ENCODE measurements around the gene MAMDC4.

MAMDC4 gene

GRCh38 chr9:136849038-136849959 lies 2.8 kb upstream of the MAMDC4 start, which contains the start of gene PHPT1:
PHPT1 (plus strand) TSS chr9:136849409; CDS start chr9:136849431, 22 bp downstream.
- Mint-ChIP-seq H3K27ac (peak within 1 kb of the TSS; percentile 86), H3K27me3 (peaks cover 3% of the 10 kb centered on the region), H3K4me1 (ENCODE audit: low read depth) (peaks cover 5% of the 10 kb centered on the region), H3K9me3 (ENCODE audit: low read depth) (no peaks in the 10 kb centered on the region), H3K36me3 (no peaks in the 10 kb centered on the region), H3K4me3 (peak within 1 kb of the TSS; percentile 90)

GRCh38 chr9:136849960-136850865 lies 1.9 kb upstream of the MAMDC4 start:
- Mint-ChIP-seq H3K27me3 (peaks cover 3% of the 10 kb centered on the region), H3K9me3 (ENCODE audit: low read depth) (no peaks in the 10 kb centered on the region), H3K27ac (peak overlapping the region; percentile 66), H3K36me3 (no peaks in the 10 kb centered on the region), H3K4me1 (ENCODE audit: low read depth) (peaks cover 4% of the 10 kb centered on the region), H3K4me3 (peak overlapping the region; percentile 87)

- peaks cover 3% of the 10 kb centered on the region for H3K27me3 Mint-ChIP-seq
- no peaks in the 10 kb centered on the region for H3K36me3 Mint-ChIP-seq
- no peak overlapping the region for H3K27ac Mint-ChIP-seq
- no peaks in the 10 kb centered on the region for H3K9me3 Mint-ChIP-seq (ENCODE audit: low read depth)
- H3K4me1 Mint-ChIP-seq (ENCODE audit: low read depth): peaks cover 4% of the 10 kb centered on the region
- peak overlapping the region; percentile 27 for H3K4me3 Mint-ChIP-seq
Observed at GRCh38 chr9:136850866-136851775, 1.0 kb upstream of the MAMDC4 start.

DNA sequence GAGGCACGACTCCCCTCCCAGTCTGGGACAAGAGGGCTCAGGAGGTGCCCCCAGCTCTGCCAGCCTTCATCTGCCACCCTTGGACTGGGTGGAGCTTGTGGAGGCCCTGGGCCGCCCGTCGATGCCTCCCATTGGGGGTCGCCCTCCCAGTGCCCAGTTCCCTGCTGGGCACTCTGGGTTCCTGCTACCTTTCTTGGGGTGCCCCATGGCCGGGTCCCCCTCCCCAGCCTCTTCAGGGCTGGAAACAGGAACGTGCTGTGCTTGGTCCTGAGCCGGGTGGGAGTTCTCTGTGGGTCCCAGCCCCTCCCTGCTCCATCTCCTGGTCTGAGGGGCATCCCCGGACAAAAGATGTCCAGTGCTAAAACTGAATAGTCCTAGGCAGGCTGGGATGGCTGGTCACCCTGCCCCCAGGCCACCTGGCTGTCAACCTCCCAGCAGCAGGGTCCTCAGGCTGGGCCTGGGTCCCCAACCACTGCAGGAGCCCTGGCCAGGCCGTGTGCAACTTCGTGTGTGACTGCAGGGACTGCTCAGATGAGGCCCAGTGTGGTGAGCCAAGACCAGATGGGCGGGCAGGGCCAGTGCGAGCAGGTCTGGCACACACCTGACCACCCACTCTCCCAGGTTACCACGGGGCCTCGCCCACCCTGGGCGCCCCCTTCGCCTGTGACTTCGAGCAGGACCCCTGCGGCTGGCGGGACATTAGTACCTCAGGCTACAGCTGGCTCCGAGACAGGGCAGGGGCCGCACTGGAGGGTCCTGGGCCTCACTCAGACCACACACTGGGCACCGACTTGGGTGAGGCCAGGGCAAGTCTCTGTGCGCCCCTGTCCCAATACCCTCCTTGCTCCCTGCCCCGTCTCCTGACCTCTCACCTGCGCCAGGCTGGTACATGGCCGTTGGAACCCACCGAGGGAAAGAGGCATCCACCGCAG lies 784 bp downstream of the MAMDC4 start:
- Mint-ChIP-seq H3K4me3 (no peak overlapping the region), H3K4me1 (ENCODE audit: low read depth) (peaks cover 2% of the 10 kb centered on the region), H3K27ac (no peak overlapping the region), H3K27me3 (no peaks in the 10 kb centered on the region), H3K9me3 (ENCODE audit: low read depth) (no peaks in the 10 kb centered on the region), H3K36me3 (no peaks in the 10 kb centered on the region)

GRCh38 chr9:136853596-136854112 lies 1.5 kb downstream of the MAMDC4 start:
- H3K4me3 Mint-ChIP-seq: no peak overlapping the region
- H3K27me3 Mint-ChIP-seq: no peaks in the 10 kb centered on the region
- H3K4me1 Mint-ChIP-seq (ENCODE audit: low read depth): peaks cover 2% of the 10 kb centered on the region
- no peaks in the 10 kb centered on the region for H3K36me3 Mint-ChIP-seq
- no peaks in the 10 kb centered on the region for H3K9me3 Mint-ChIP-seq (ENCODE audit: low read depth)
- no peak overlapping the region for H3K27ac Mint-ChIP-seq

GRCh38 chr9:136854113-136854841 lies 2.1 kb downstream of the MAMDC4 start:
- no peak overlapping the region for H3K27ac Mint-ChIP-seq
- H3K36me3 Mint-ChIP-seq: no peaks in the 10 kb centered on the region
- H3K4me3 Mint-ChIP-seq: no peak overlapping the region

GRCh38 chr9:136854842-136855460 lies 2.8 kb downstream of the MAMDC4 start:
- H3K4me1 Mint-ChIP-seq (ENCODE audit: low read depth): peaks cover 2% of the 10 kb centered on the region
- no peak overlapping the region for H3K27ac Mint-ChIP-seq
- H3K36me3 Mint-ChIP-seq: no peaks in the 10 kb centered on the region
- no peak overlapping the region for H3K4me3 Mint-ChIP-seq
- H3K27me3 Mint-ChIP-seq: no peaks in the 10 kb centered on the region
- H3K9me3 Mint-ChIP-seq (ENCODE audit: low read depth): no peaks in the 10 kb centered on the region

More at GRCh38 chr9:136854113-136854841, 2.1 kb downstream of the MAMDC4 start:
- no peaks in the 10 kb centered on the region for H3K27me3 Mint-ChIP-seq
- no peaks in the 10 kb centered on the region for H3K9me3 Mint-ChIP-seq (ENCODE audit: low read depth)
- H3K4me1 Mint-ChIP-seq (ENCODE audit: low read depth): peaks cover 2% of the 10 kb centered on the region

DNA sequence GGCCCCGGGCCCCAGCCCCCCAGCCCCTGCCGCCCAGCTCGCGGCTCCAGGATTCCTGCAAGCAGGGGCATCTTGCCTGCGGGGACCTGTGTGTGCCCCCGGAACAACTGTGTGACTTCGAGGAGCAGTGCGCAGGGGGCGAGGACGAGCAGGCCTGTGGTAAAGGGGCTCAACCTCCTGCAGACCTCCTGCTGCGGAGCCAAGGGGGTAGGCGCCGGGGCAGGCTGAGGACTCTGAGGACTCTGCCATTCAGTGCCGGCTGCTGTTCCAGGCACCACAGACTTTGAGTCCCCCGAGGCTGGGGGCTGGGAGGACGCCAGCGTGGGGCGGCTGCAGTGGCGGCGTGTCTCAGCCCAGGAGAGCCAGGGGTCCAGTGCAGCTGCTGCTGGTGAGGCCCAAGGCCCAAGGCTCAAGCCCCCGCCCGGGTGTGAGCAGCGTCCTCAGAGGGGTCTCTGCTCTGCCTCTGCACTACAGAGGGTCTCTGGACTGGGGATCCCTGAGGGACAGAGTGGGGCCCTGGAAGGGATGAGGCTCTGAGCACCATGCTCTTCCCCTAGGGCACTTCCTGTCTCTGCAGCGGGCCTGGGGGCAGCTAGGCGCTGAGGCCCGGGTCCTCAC lies 3.4 kb downstream of the MAMDC4 start:
- no peaks in the 10 kb centered on the region for H3K27me3 Mint-ChIP-seq
- no peaks in the 10 kb centered on the region for H3K9me3 Mint-ChIP-seq (ENCODE audit: low read depth)
- no peak overlapping the region for H3K4me3 Mint-ChIP-seq
- H3K4me1 Mint-ChIP-seq (ENCODE audit: low read depth): no peaks in the 10 kb centered on the region
- H3K27ac Mint-ChIP-seq: no peak overlapping the region
- H3K36me3 Mint-ChIP-seq: no peaks in the 10 kb centered on the region

DNA sequence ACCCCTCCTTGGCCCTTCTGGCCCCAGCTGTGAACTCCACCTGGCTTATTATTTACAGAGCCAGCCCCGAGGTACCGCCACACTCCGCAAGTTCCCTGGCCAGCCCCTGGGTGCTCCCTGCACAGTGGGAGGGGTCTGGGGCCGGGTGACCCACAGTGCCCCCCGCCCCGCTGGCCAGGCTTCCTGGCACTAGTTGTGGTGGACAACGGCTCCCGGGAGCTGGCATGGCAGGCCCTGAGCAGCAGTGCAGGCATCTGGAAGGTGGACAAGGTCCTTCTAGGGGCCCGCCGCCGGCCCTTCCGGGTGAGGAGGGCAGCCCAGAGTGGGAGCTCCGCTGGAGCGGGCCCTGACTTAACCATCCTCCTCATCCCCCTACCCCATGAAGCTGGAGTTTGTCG lies 3.9 kb downstream of the MAMDC4 start:
- H3K4me3 Mint-ChIP-seq: no peak overlapping the region
- no peaks in the 10 kb centered on the region for H3K4me1 Mint-ChIP-seq (ENCODE audit: low read depth)
- no peak overlapping the region for H3K27ac Mint-ChIP-seq
- no peaks in the 10 kb centered on the region for H3K27me3 Mint-ChIP-seq
- no peaks in the 10 kb centered on the region for H3K36me3 Mint-ChIP-seq
- H3K9me3 Mint-ChIP-seq (ENCODE audit: low read depth): no peaks in the 10 kb centered on the region

GRCh38 chr9:136856541-136857141 lies 4.5 kb downstream of the MAMDC4 start:
- H3K36me3 Mint-ChIP-seq: no peaks in the 10 kb centered on the region
- no peak overlapping the region for H3K4me3 Mint-ChIP-seq
- no peaks in the 10 kb centered on the region for H3K27me3 Mint-ChIP-seq
- no peak overlapping the region for H3K27ac Mint-ChIP-seq
- no peaks in the 10 kb centered on the region for H3K4me1 Mint-ChIP-seq (ENCODE audit: low read depth)
- no peaks in the 10 kb centered on the region for H3K9me3 Mint-ChIP-seq (ENCODE audit: low read depth)

GRCh38 chr9:136857166-136857565 lies 5.0 kb downstream of the MAMDC4 start:
- no peaks in the 10 kb centered on the region for H3K4me1 Mint-ChIP-seq (ENCODE audit: low read depth)
- H3K4me3 Mint-ChIP-seq: no peak overlapping the region
- H3K9me3 Mint-ChIP-seq (ENCODE audit: low read depth): no peaks in the 10 kb centered on the region
- no peaks in the 10 kb centered on the region for H3K36me3 Mint-ChIP-seq
- no peaks in the 10 kb centered on the region for H3K27me3 Mint-ChIP-seq
- H3K27ac Mint-ChIP-seq: no peak overlapping the region

Data from activated naive CD8-positive, alpha-beta T cell (primary cell).